ENCODE data around the gene SUPT6H. TPM values are rescaled to one million over a fixed set of nuclear protein-coding genes. Genes with fewer than 3 reads are reported as not detected.

SUPT6H gene
- total and polyA plus RNA-seq, 9 of the 15 experiments (the other 6 are each of a cell fraction or from before 2014, with no cell fraction given): 1.7 to 77.7 (median 49.2) TPM

- Histone ChIP-seq H3K4me1 (replicated peaks in 1 of 2; ENCODE audit: control insufficient read depth in 2 of 2, insufficient read depth in 2 of 2, low read length in 2 of 2) (no peaks in the 10 kb centered on the region), H3K9ac (ENCODE audit: insufficient read depth in 1 of 2, low read depth in 2 of 2, low read length in 2 of 2) (no peak overlapping the region), H3K27ac (ENCODE audit: extremely low read depth, low read depth, low read length) (no peak overlapping the region), H3K9me1 (ENCODE audit: control insufficient read depth, insufficient read depth, low read length) (no peaks in the 10 kb centered on the region), H3K27me3 (ENCODE audit: control insufficient read depth in 2 of 2, insufficient read depth in 2 of 2, low read length in 2 of 2) (no peaks in the 10 kb centered on the region), H3K79me2 (ENCODE audit: control insufficient read depth, insufficient read depth, low read length) (no peaks in the 10 kb centered on the region), H2AFZ (ENCODE audit: low read depth, low read length) (no peak overlapping the region), H3K36me3 (ENCODE audit: control insufficient read depth, insufficient read depth, low read length) (peaks cover 97% of the 10 kb centered on the region), H4K20me1 (replicated peaks; ENCODE audit: control insufficient read depth, insufficient read depth, low read length) (no peaks in the 10 kb centered on the region), H3K9me3 (replicated peaks; ENCODE audit: control insufficient read depth, insufficient read depth, low read depth, low read length) (no peaks in the 10 kb centered on the region), H3K4me2 (ENCODE audit: insufficient read depth, low read length) (no peak overlapping the region), H3K4me3 (no peak overlapping the region)
- intact Hi-C loops (cut with micrococcal nuclease) (no loop called here), in situ Hi-C loops (cut with MboI) (no loop called here)
- TF ChIP-seq NFXL1 (CRISPR knock-in tag; IDR thresholded peaks at IDR 0.05): no peak
- no peak for TF ChIP-seq ETV5 (CRISPR knock-in tag; IDR thresholded peaks at IDR 0.05; ENCODE audit: low read depth)
- TF ChIP-seq KDM4B (IDR thresholded peaks at IDR 0.05; ENCODE audit: borderline replicate concordance in 2 of 2, low read depth in 1 of 2): no peak
- TF ChIP-seq NFIC (IDR thresholded peaks at IDR 0.05): peak; percentile 36
- TF ChIP-seq PPARD (CRISPR knock-in tag; IDR thresholded peaks at IDR 0.05): no peak
- no peak for TF ChIP-seq PTRF (tag; IDR thresholded peaks at IDR 0.05)
- no peak for TF ChIP-seq CTCF (IDR thresholded peaks at IDR 0.05 in 2 of 3, conservative IDR thresholded peaks at IDR 0.05 in 1 of 3; ENCODE audit: insufficient read depth in 2 of 3, low read depth in 1 of 3, low read length in 3 of 3)
- no TSS peak for BruUV-seq (replicated peaks)
- ATAC-seq (no peak), DNase-seq (ENCODE audit: extremely low read depth in 1 of 4, low spot score in 3 of 4) (no peak), FAIRE-seq (no peak)
- POLR2A ChIA-PET: interaction anchor here (0.7 to 1.2 kb wide), 5 partner anchors 15 to 59 kb away, joined by 3 read pairs; partner anchors contain the start of gene RPL23A
- CTCF ChIA-PET (ENCODE audit: low intra/inter-chr PET ratio): no interaction called here
- 88% methylated on average over 4 of the region's 4 CpGs for WGBS (ENCODE audit: insufficient coverage, low coverage, missing lambda C conversion rate)
Observed at GRCh38 chr17:28686296-28686695, 24.3 kb downstream of the SUPT6H start.

Data from K562 (cell line).